SU-DHL-6 (cell line): ENCODE measurements around the gene DNAH17.

Experiments
- CTCF ChIP-seq: fragments of 200-600 bp; sonication (generic); IDR thresholded peaks from one replicate; pipeline ENCODE4 v1.5.1; 2017; ENCODE audit warnings: antibody characterized with exemption, mild to moderate bottlenecking, low read length, moderate library complexity; ENCODE audit not compliant: insufficient read depth, poor library complexity, severe bottlenecking
- EZH2phosphoT487 ChIP-seq: fragments of 200-600 bp; sonication (generic), shearing (Covaris generic); conservative IDR thresholded peaks from 2 replicates; pipeline ENCODE4 v1.6.1; 2018; ENCODE audit warnings: mild to moderate bottlenecking, antibody characterized with exemption, low read length, moderate library complexity, mixed read lengths

- TF ChIP-seq CTCF (no peak), EZH2phosphoT487 (no peak)
These were observed 32.0 kb upstream of the DNAH17 start for GRCh38 chr17:78609191-78609641.
